HEK293 (cell line): ENCODE measurements around the gene ADIPOR2.
A peak's percentile ranks its signal among the peaks of the same experiment; 100 is the strongest.

Source experiments
- BCL11B ChIP-seq: fragments of 450-650 bp; formaldehyde crosslinking; IDR thresholded peaks from 2 replicates; pipeline ENCODE4 v1.5.1; 2016; ENCODE audit warnings: low read depth, missing biosample characterization, missing genetic modification characterization
- CTCF ChIP-seq: fragments of 450-650 bp; formaldehyde crosslinking; IDR thresholded peaks from 2 replicates; pipeline ENCODE4 v1.5.1; 2016; ENCODE audit warnings: missing biosample characterization, missing genetic modification characterization
- FEZF1 ChIP-seq: fragments of 450-650 bp; formaldehyde crosslinking; IDR thresholded peaks from 2 replicates; pipeline ENCODE4 v1.5.1; 2016; ENCODE audit warnings: missing biosample characterization, missing genetic modification characterization
- IKZF3 ChIP-seq: fragments of 450-650 bp; IDR thresholded peaks from 2 replicates; pipeline ENCODE4 v1.5.0; 2018; ENCODE audit warnings: missing biosample characterization, mild to moderate bottlenecking, missing genetic modification characterization, moderate library complexity
- INSM2 ChIP-seq: fragments of 450-650 bp; formaldehyde crosslinking; IDR thresholded peaks from 2 replicates; pipeline ENCODE4 v1.5.1; 2016; ENCODE audit warnings: missing biosample characterization, missing genetic modification characterization
- KLF16 ChIP-seq: fragments of 450-650 bp; formaldehyde crosslinking; IDR thresholded peaks from 2 replicates; pipeline ENCODE4 v1.5.1; 2017; ENCODE audit warnings: missing biosample characterization, missing genetic modification characterization
- KLF17 ChIP-seq: fragments of 450-650 bp; formaldehyde crosslinking; IDR thresholded peaks from 2 replicates; pipeline ENCODE4 v1.5.1; 2016; ENCODE audit warnings: missing biosample characterization, missing genetic modification characterization
- MEIS1 ChIP-seq: sonication (generic); formaldehyde crosslinking; IDR thresholded peaks from 2 replicates; pipeline ENCODE4 v1.8.1; 2022; ENCODE audit warnings: missing genetic modification reagents, mild to moderate bottlenecking, borderline replicate concordance
- PRDM4 ChIP-seq: fragments of 450-650 bp; formaldehyde crosslinking; IDR thresholded peaks from 2 replicates; pipeline ENCODE4 v1.5.1; 2017; ENCODE audit warnings: missing biosample characterization, missing genetic modification characterization
- SETDB1 ChIP-seq: IDR thresholded peaks from one replicate; pipeline ENCODE4 v1.6.1; 2017; ENCODE audit warnings: mild to moderate bottlenecking, low read length, moderate library complexity, mixed read lengths; ENCODE audit not compliant: insufficient read length
- ZBTB20 ChIP-seq: fragments of 450-650 bp; formaldehyde crosslinking; IDR thresholded peaks from 2 replicates; pipeline ENCODE4 v1.5.1; 2016; ENCODE audit warnings: missing biosample characterization, missing genetic modification characterization
- ZBTB48 ChIP-seq: fragments of 450-650 bp; formaldehyde crosslinking; IDR thresholded peaks from 2 replicates; pipeline ENCODE4 v1.5.1; 2016; ENCODE audit warnings: missing biosample characterization, missing genetic modification characterization
- ZIC2 ChIP-seq: fragments of 450-650 bp; formaldehyde crosslinking; IDR thresholded peaks from 2 replicates; pipeline ENCODE4 v1.5.1; 2016; ENCODE audit warnings: missing biosample characterization, missing genetic modification characterization
- ZNF157 ChIP-seq: fragments of 450-650 bp; formaldehyde crosslinking; IDR thresholded peaks from 2 replicates; pipeline ENCODE4 v1.5.1; 2016; ENCODE audit warnings: missing biosample characterization, missing genetic modification characterization
- ZNF239 ChIP-seq: fragments of 450-650 bp; formaldehyde crosslinking; IDR thresholded peaks from 2 replicates; pipeline ENCODE4 v1.5.1; 2016; ENCODE audit warnings: missing biosample characterization, missing genetic modification characterization
- ZNF248 ChIP-seq: fragments of 450-650 bp; formaldehyde crosslinking; IDR thresholded peaks from 2 replicates; pipeline ENCODE4 v1.5.1; 2017; ENCODE audit warnings: missing biosample characterization, missing genetic modification characterization
- ZNF280D ChIP-seq: fragments of 450-650 bp; formaldehyde crosslinking; IDR thresholded peaks from 2 replicates; pipeline ENCODE4 v1.5.1; 2016; ENCODE audit warnings: missing biosample characterization, missing genetic modification characterization
- ZNF341 ChIP-seq: fragments of 450-650 bp; formaldehyde crosslinking; IDR thresholded peaks from 2 replicates; pipeline ENCODE4; 2016; ENCODE audit warnings: low read depth, missing biosample characterization, missing genetic modification characterization
- ZNF366 ChIP-seq: fragments of 450-650 bp; formaldehyde crosslinking; conservative IDR thresholded peaks from 2 replicates; pipeline ENCODE4 v1.5.1; 2016; ENCODE audit warnings: missing biosample characterization, missing genetic modification characterization
- ZNF391 ChIP-seq: fragments of 450-650 bp; formaldehyde crosslinking; IDR thresholded peaks from 2 replicates; pipeline ENCODE4 v1.5.1; 2016; ENCODE audit warnings: low read depth, missing biosample characterization, missing genetic modification characterization, borderline replicate concordance
- ZNF394 ChIP-seq: fragments of 450-650 bp; formaldehyde crosslinking; IDR thresholded peaks from 2 replicates; pipeline ENCODE4 v1.5.1; 2016; ENCODE audit warnings: missing biosample characterization, missing genetic modification characterization, mild to moderate bottlenecking, moderate library complexity, borderline replicate concordance
- ZNF398 ChIP-seq: fragments of 450-650 bp; formaldehyde crosslinking; IDR thresholded peaks from 2 replicates; pipeline ENCODE4 v1.5.1; 2017; ENCODE audit warnings: missing biosample characterization, missing genetic modification characterization
- ZNF423 ChIP-seq: fragments of 450-650 bp; formaldehyde crosslinking; IDR thresholded peaks from 2 replicates; pipeline ENCODE4 v1.5.1; 2016; ENCODE audit warnings: missing biosample characterization, missing genetic modification characterization
- ZNF580 ChIP-seq: fragments of 450-650 bp; formaldehyde crosslinking; IDR thresholded peaks from 2 replicates; pipeline ENCODE4 v1.5.1; 2016; ENCODE audit warnings: missing biosample characterization, missing genetic modification characterization
- ZNF677 ChIP-seq: fragments of 450-650 bp; IDR thresholded peaks from 2 replicates; pipeline ENCODE4 v1.5.0; 2018; ENCODE audit warnings: missing biosample characterization, mild to moderate bottlenecking, missing genetic modification characterization, moderate library complexity
- ZNF76 ChIP-seq: fragments of 450-650 bp; formaldehyde crosslinking; IDR thresholded peaks from 2 replicates; pipeline ENCODE4; 2016; ENCODE audit warnings: low read depth, missing biosample characterization, missing genetic modification characterization, borderline replicate concordance

Gene ADIPOR2

GRCh38 chr12:1661553-1662335 is 29.1 kb upstream of the ADIPOR2 start (continued):
- TF ChIP-seq ZNF580 (tag by site-specific recombination) (peak; percentile 60; the same call in 1 of the 2 replicates), CTCF (no peak), ZNF248 (tag by site-specific recombination) (no peak), PRDM4 (tag by site-specific recombination) (peak; percentile 53; the same call in 1 of the 2 replicates), KLF17 (tag by site-specific recombination) (peak; percentile 78), ZNF341 (tag by site-specific recombination) (peak; percentile 90), ZNF280D (peak; percentile 82), SETDB1 (no peak), ZNF391 (peak; percentile 51; the same call in 1 of the 2 replicates), ZBTB20 (tag by site-specific recombination) (peak; percentile 92), ZNF366 (tag by site-specific recombination) (peak; percentile 62), ZIC2 (tag by site-specific recombination) (peak; percentile 85), FEZF1 (tag by site-specific recombination) (no peak), BCL11B (tag by site-specific recombination) (peak; percentile 98), IKZF3 (peak; percentile 92), ZBTB48 (peak; percentile 83), ZNF677 (tag by site-specific recombination) (no peak), ZNF398 (peak; percentile 76), INSM2 (tag by site-specific recombination) (peak; percentile 79), ZNF394 (tag by site-specific recombination) (peak; percentile 37; the same call in 1 of the 2 replicates), ZNF239 (tag by site-specific recombination) (no peak), MEIS1 (CRISPR knock-in tag) (no peak), ZNF423 (peak; percentile 89), ZNF76 (tag by site-specific recombination) (peak; percentile 52; the same call in 1 of the 2 replicates), KLF16 (peak; percentile 92), ZNF157 (tag by site-specific recombination) (no peak)
